ENCODE measurements around the gene MRO. TPM values are rescaled to one million over a fixed set of nuclear protein-coding genes. Genes with fewer than 3 reads are reported as not detected.

Gene MRO
- total RNA-seq, 1 experiment from 2014 or later, result 0.32 TPM

DNA sequence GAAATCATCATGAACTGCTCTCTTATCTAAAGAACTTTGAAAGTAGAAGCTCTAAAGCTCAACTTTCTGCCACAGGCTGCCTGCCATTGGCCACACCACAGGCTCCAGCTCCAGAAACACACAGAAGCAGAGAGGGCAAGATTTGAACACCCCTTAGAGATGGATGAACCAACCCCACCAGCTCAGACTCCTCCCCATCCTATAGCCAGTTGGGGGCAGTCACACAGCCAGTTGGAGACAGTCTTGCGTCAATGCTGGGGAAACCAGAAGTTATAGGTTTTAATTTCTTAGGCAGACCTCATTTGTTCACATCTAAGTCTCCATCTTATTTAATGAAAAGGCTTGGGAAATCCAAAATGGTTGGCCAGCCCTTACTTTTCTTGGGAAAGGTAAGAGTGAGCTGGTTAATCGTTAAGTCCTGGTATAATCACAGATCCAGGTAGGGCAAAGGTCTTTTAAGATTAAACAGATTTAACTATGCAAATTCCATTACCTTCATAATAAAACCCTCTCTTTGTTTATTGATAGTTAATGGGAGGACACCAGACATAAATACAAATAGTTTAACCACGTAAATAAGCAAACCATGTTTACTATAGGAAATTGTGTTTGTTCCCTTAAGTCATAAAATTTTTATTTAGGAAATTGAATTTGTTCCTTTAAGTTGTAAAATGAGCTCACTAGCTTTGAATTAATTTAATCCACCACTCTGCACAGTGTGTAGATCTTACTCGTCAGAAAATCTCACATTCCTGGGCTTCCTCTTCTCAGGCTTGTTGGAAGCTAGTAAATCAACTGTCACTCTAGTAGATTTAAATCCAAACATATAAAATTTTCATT is 28.0 kb downstream of the MRO start:
- DNase-seq (ENCODE audit: low spot score), result peak; percentile 47
- TF ChIP-seq EZH2 (IDR thresholded peaks at IDR 0.05; ENCODE audit: borderline replicate concordance, low read depth, low read length, poor library complexity, severe bottlenecking) (no peak), CTCF (conservative IDR thresholded peaks at IDR 0.05; ENCODE audit: low read depth, low read length) (peak; percentile 34; the same call in 1 of the 2 replicates)
- Histone ChIP-seq H3K36me3 (ENCODE audit: insufficient read depth, low read length, poor library complexity, severe bottlenecking) (no peaks in the 10 kb centered on the region), H3K4me3 (ENCODE audit: low read depth, low read length, poor library complexity, severe bottlenecking) (no peak overlapping the region), H3K27me3 (replicated peaks; ENCODE audit: insufficient read depth, low read depth, low read length, poor library complexity) (peaks cover 31% of the 10 kb centered on the region), H3K4me1 (ENCODE audit: insufficient read depth, low read length, poor library complexity, severe bottlenecking) (peaks cover 25% of the 10 kb centered on the region), H3K9me3 (ENCODE audit: low read depth, low read length, poor library complexity, severe bottlenecking) (no peaks in the 10 kb centered on the region), H3K27ac (ENCODE audit: low read depth, low read length, poor library complexity, severe bottlenecking) (no peak overlapping the region)
- intact Hi-C loops (cut with micrococcal nuclease; ENCODE audit: unreplicated experiment), result no loop called here
- BruUV-seq (replicated peaks), result no TSS peak
- POLR2A ChIA-PET (ENCODE audit: low non-redundant PET), result interaction anchor here (0.6 kb wide), 3 partner anchors 13 to 177 kb away, joined by 3 to 9 read pairs (median 3); no protein-coding TSS in a partner anchor
- CTCF ChIA-PET, result interaction anchor here (0.5 to 1.0 kb wide), 2 partner anchors 546 to 848 kb away, joined by 3 to 6 read pairs; no protein-coding TSS in a partner anchor

DNA sequence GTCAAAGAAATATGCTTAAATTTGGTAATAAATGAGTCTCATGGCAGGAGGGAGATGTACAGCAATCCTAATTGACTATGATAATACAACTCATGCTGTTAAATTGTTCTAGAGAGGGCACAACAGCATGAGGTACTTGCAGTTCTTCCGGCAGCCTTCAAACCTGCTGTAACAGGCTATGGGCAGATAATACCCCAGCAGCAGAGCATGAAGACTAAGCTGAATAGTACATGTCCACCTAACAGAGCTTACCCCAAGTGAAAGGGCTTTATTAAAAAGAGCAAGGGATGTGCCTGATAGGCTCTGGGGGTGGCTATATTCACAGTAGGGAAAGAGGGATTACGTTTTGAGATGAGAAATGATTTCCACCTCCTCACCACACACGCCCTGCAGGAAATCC is 28.9 kb downstream of the MRO start:
- H3K4me1 ChIP-seq (ENCODE audit: insufficient read depth, low read length, poor library complexity, severe bottlenecking), result peaks cover 25% of the 10 kb centered on the region
- no peaks in the 10 kb centered on the region for H3K36me3 ChIP-seq (ENCODE audit: insufficient read depth, low read length, poor library complexity, severe bottlenecking)
- BruUV-seq (replicated peaks), result no TSS peak
- no peaks in the 10 kb centered on the region for H3K9me3 ChIP-seq (ENCODE audit: low read depth, low read length, poor library complexity, severe bottlenecking)
- TF ChIP-seq EZH2 (IDR thresholded peaks at IDR 0.05; ENCODE audit: borderline replicate concordance, low read depth, low read length, poor library complexity, severe bottlenecking) (no peak), CTCF (conservative IDR thresholded peaks at IDR 0.05; ENCODE audit: low read depth, low read length) (no peak)
- DNase-seq (ENCODE audit: low spot score), result peak; percentile 92
- ChIA-PET CTCF (interaction anchor here (0.5 to 1.0 kb wide), 2 partner anchors 545 to 849 kb away, joined by 3 to 6 read pairs; no protein-coding TSS in a partner anchor), POLR2A (ENCODE audit: low non-redundant PET) (interaction anchor here (0.6 kb wide), 2 partner anchors 12 to 177 kb away, joined by 3 read pairs; no protein-coding TSS in a partner anchor)
- H3K27me3 ChIP-seq (replicated peaks; ENCODE audit: insufficient read depth, low read depth, low read length, poor library complexity), result peaks cover 23% of the 10 kb centered on the region
- intact Hi-C loops (cut with micrococcal nuclease; ENCODE audit: unreplicated experiment), result no loop called here
- H3K4me3 ChIP-seq (ENCODE audit: low read depth, low read length, poor library complexity, severe bottlenecking), result no peak overlapping the region
- H3K27ac ChIP-seq (ENCODE audit: low read depth, low read length, poor library complexity, severe bottlenecking), result no peak overlapping the region

GRCh38 chr18:50790241-50790640 is 29.6 kb downstream of the MRO start:
- POLR2A ChIA-PET (ENCODE audit: low non-redundant PET), result no interaction called here
- CTCF ChIA-PET, result no interaction called here

More at GRCh38 chr18:50790241-50790640, 29.6 kb downstream of the MRO start:
- Histone ChIP-seq H3K4me3 (ENCODE audit: low read depth, low read length, poor library complexity, severe bottlenecking) (no peak overlapping the region), H3K9me3 (ENCODE audit: low read depth, low read length, poor library complexity, severe bottlenecking) (no peaks in the 10 kb centered on the region), H3K4me1 (ENCODE audit: insufficient read depth, low read length, poor library complexity, severe bottlenecking) (peaks cover 25% of the 10 kb centered on the region), H3K36me3 (ENCODE audit: insufficient read depth, low read length, poor library complexity, severe bottlenecking) (no peaks in the 10 kb centered on the region), H3K27ac (ENCODE audit: low read depth, low read length, poor library complexity, severe bottlenecking) (no peak overlapping the region), H3K27me3 (replicated peaks; ENCODE audit: insufficient read depth, low read depth, low read length, poor library complexity) (peaks cover 20% of the 10 kb centered on the region)
- TF ChIP-seq EZH2 (IDR thresholded peaks at IDR 0.05; ENCODE audit: borderline replicate concordance, low read depth, low read length, poor library complexity, severe bottlenecking) (no peak), CTCF (conservative IDR thresholded peaks at IDR 0.05; ENCODE audit: low read depth, low read length) (no peak)
- no TSS peak for BruUV-seq (replicated peaks)
- intact Hi-C loops (cut with micrococcal nuclease; ENCODE audit: unreplicated experiment), result no loop called here
- no peak for DNase-seq (ENCODE audit: low spot score)
